ENCODE measurements around the gene CSF1R. TPM values are rescaled to one million over a fixed set of nuclear protein-coding genes. Genes with fewer than 3 reads are reported as not detected.

Gene CSF1R
- total and polyA plus RNA-seq, 2 of the 8 experiments (the other 6 are each of a cell fraction or from before 2014, with no cell fraction given): 0.12 TPM; not detected in 1

- TF ChIP-seq, protein P1, sequence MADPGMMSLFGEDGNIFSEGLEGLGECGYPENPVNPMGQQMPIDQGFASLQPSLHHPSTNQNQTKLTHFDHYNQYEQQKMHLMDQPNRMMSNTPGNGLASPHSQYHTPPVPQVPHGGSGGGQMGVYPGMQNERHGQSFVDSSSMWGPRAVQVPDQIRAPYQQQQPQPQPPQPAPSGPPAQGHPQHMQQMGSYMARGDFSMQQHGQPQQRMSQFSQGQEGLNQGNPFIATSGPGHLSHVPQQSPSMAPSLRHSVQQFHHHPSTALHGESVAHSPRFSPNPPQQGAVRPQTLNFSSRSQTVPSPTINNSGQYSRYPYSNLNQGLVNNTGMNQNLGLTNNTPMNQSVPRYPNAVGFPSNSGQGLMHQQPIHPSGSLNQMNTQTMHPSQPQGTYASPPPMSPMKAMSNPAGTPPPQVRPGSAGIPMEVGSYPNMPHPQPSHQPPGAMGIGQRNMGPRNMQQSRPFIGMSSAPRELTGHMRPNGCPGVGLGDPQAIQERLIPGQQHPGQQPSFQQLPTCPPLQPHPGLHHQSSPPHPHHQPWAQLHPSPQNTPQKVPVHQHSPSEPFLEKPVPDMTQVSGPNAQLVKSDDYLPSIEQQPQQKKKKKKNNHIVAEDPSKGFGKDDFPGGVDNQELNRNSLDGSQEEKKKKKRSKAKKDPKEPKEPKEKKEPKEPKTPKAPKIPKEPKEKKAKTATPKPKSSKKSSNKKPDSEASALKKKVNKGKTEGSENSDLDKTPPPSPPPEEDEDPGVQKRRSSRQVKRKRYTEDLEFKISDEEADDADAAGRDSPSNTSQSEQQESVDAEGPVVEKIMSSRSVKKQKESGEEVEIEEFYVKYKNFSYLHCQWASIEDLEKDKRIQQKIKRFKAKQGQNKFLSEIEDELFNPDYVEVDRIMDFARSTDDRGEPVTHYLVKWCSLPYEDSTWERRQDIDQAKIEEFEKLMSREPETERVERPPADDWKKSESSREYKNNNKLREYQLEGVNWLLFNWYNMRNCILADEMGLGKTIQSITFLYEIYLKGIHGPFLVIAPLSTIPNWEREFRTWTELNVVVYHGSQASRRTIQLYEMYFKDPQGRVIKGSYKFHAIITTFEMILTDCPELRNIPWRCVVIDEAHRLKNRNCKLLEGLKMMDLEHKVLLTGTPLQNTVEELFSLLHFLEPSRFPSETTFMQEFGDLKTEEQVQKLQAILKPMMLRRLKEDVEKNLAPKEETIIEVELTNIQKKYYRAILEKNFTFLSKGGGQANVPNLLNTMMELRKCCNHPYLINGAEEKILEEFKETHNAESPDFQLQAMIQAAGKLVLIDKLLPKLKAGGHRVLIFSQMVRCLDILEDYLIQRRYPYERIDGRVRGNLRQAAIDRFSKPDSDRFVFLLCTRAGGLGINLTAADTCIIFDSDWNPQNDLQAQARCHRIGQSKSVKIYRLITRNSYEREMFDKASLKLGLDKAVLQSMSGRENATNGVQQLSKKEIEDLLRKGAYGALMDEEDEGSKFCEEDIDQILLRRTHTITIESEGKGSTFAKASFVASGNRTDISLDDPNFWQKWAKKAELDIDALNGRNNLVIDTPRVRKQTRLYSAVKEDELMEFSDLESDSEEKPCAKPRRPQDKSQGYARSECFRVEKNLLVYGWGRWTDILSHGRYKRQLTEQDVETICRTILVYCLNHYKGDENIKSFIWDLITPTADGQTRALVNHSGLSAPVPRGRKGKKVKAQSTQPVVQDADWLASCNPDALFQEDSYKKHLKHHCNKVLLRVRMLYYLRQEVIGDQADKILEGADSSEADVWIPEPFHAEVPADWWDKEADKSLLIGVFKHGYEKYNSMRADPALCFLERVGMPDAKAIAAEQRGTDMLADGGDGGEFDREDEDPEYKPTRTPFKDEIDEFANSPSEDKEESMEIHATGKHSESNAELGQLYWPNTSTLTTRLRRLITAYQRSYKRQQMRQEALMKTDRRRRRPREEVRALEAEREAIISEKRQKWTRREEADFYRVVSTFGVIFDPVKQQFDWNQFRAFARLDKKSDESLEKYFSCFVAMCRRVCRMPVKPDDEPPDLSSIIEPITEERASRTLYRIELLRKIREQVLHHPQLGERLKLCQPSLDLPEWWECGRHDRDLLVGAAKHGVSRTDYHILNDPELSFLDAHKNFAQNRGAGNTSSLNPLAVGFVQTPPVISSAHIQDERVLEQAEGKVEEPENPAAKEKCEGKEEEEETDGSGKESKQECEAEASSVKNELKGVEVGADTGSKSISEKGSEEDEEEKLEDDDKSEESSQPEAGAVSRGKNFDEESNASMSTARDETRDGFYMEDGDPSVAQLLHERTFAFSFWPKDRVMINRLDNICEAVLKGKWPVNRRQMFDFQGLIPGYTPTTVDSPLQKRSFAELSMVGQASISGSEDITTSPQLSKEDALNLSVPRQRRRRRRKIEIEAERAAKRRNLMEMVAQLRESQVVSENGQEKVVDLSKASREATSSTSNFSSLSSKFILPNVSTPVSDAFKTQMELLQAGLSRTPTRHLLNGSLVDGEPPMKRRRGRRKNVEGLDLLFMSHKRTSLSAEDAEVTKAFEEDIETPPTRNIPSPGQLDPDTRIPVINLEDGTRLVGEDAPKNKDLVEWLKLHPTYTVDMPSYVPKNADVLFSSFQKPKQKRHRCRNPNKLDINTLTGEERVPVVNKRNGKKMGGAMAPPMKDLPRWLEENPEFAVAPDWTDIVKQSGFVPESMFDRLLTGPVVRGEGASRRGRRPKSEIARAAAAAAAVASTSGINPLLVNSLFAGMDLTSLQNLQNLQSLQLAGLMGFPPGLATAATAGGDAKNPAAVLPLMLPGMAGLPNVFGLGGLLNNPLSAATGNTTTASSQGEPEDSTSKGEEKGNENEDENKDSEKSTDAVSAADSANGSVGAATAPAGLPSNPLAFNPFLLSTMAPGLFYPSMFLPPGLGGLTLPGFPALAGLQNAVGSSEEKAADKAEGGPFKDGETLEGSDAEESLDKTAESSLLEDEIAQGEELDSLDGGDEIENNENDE (IDR thresholded peaks at IDR 0.05; ENCODE audit: insufficient replicate concordance, low read length): no peak
- no peak for TF ChIP-seq SP4 (IDR thresholded peaks at IDR 0.05; ENCODE audit: low read length)
- TF ChIP-seq TAF7 (optimal IDR thresholded peaks at IDR 0.05; ENCODE audit: borderline replicate concordance, low read depth, low read length): no peak
- TF ChIP-seq POU5F1 (IDR thresholded peaks at IDR 0.05; ENCODE audit: low read depth, low read length): no peak
- no peak for TF ChIP-seq GTF2F1 (IDR thresholded peaks at IDR 0.05; ENCODE audit: borderline replicate concordance, low read depth, low read length)
- TF ChIP-seq SAP30 (IDR thresholded peaks at IDR 0.05; ENCODE audit: insufficient read depth, insufficient replicate concordance, low read length): no peak
Measured at GRCh38 chr5:150022681-150023080, 63.7 kb downstream of the CSF1R start (continued).
